ENCODE results near the gene SLC35C1. TPM values are rescaled to one million over a fixed set of nuclear protein-coding genes. Genes with fewer than 3 reads are reported as not detected.

Gene SLC35C1
- total RNA-seq, 4 donors from 2014 or later, result 23.6 to 68.6 (median 28.2) TPM

DNA sequence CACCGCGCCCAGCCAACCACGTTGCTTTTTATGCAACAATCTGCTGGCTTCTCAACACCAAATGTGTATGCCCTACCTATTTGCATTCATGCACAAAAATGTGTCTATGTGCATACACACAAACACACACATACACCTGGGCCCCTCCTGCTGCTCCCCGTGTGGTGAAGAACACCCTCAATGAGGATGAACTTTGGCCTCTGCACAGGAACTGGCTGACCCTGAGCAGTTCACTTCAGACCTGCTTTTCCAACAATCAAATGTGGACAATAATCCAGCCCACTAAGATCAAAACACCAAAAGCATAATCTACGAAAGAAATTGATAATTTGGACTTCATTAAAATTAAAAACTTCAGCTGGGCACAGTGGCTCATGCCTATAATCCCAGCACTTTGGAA is 25.3 kb upstream of the SLC35C1 start:
- no peak overlapping the region for H3K27ac ChIP-seq
- H3K27me3 ChIP-seq, result peaks cover 0 to 8% (median 0%) of the 10 kb centered on the region in 4 donors
- no peaks in the 10 kb centered on the region for H3K9me3 ChIP-seq
- no peak for TF ChIP-seq CTCF (IDR thresholded peaks at IDR 0.05)
- TF ChIP-seq POLR2A (IDR thresholded peaks at IDR 0.05), result no peak
- no peak for DNase-seq
- no peaks in the 10 kb centered on the region for H3K4me1 ChIP-seq
- H3K4me3 ChIP-seq, result no peak overlapping the region
- WGBS, 2 donors, result 61 to 87% methylated on average over 4 to 5 of the region's 5 CpGs
- intact Hi-C loops (cut with DNase I), result loop anchor here (10.0 kb wide), 2 partner anchors 405 to 435 kb away; no protein-coding TSS in a partner anchor
- H3K36me3 ChIP-seq, result no peaks in the 10 kb centered on the region

GRCh38 chr11:45786272-45786671 is 18.7 kb upstream of the SLC35C1 start:
- H3K9me3 ChIP-seq, result peaks cover 0 to 11% (median 7%) of the 10 kb centered on the region in 3 donors
- no peak overlapping the region for H3K27ac ChIP-seq
- no peak for TF ChIP-seq POLR2A (IDR thresholded peaks at IDR 0.05)
- TF ChIP-seq CTCF (IDR thresholded peaks at IDR 0.05), result no peak

DNA sequence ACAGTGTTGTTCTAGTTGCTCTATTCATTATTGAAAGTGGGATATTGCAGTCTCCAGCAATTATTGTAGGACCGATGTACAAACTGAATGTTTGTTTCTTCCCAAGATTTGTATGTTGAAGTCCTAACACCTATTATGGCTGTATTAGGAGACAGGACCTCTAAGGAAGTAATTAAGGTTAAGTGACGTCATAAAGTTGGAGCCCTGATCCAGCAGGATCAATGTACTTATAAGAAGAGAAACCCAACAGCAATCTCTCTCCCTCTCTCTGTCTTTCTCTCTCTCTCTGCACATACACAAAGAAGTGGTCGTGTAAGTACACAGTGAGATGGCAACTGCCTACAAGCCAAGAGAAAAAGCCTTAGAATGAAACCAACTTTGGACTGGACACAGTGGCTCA is 16.1 kb upstream of the SLC35C1 start:
- H3K36me3 ChIP-seq, result no peaks in the 10 kb centered on the region
- peaks cover 0 to 11% (median 7%) of the 10 kb centered on the region in 3 donors for H3K9me3 ChIP-seq
- no peak overlapping the region for H3K27ac ChIP-seq
- no peak for DNase-seq
- peaks cover 0 to 41% (median 0%) of the 10 kb centered on the region in 4 donors for H3K27me3 ChIP-seq
- no peaks in the 10 kb centered on the region for H3K4me1 ChIP-seq
- TF ChIP-seq POLR2A (IDR thresholded peaks at IDR 0.05) (no peak), CTCF (IDR thresholded peaks at IDR 0.05) (no peak)
- WGBS, 2 donors, result 84 to 87% methylated on average over 3 of the region's 3 CpGs
- H3K4me3 ChIP-seq, result no peak overlapping the region
- intact Hi-C loops (cut with DNase I), result no loop called here

More at GRCh38 chr11:45786272-45786671, 18.7 kb upstream of the SLC35C1 start:
- Histone ChIP-seq H3K27me3 (peaks cover 0 to 36% (median 0%) of the 10 kb centered on the region in 4 donors), H3K36me3 (no peaks in the 10 kb centered on the region), H3K4me3 (no peak overlapping the region), H3K4me1 (no peaks in the 10 kb centered on the region)
- no peak for DNase-seq
- 71 to 73% methylated on average over 2 of the region's 2 CpGs for WGBS, 2 donors
- intact Hi-C loops (cut with DNase I), result no loop called here

- H3K4me3 ChIP-seq, result no peak overlapping the region
- no peak for TF ChIP-seq POLR2A (IDR thresholded peaks at IDR 0.05)
- no peak for TF ChIP-seq CTCF (IDR thresholded peaks at IDR 0.05)
- intact Hi-C loops (cut with DNase I), result no loop called here
- peaks cover 0 to 41% (median 0%) of the 10 kb centered on the region in 4 donors for H3K27me3 ChIP-seq
- no peak for DNase-seq
- H3K4me1 ChIP-seq, result no peaks in the 10 kb centered on the region
- H3K36me3 ChIP-seq, result no peaks in the 10 kb centered on the region
- peaks cover 0 to 10% (median under 1%) of the 10 kb centered on the region in 3 donors for H3K9me3 ChIP-seq
- WGBS, 2 donors, result 90 to 92% methylated on average over 1 of the region's 1 CpG
- H3K27ac ChIP-seq, result no peak overlapping the region
Observed at GRCh38 chr11:45791524-45791923, 13.4 kb upstream of the SLC35C1 start.

- 26 to 29% methylated on average over 2 to 3 of the region's 3 CpGs for WGBS, 2 donors
- intact Hi-C loops (cut with DNase I), result no loop called here
- no peaks in the 10 kb centered on the region for H3K36me3 ChIP-seq
- H3K27ac ChIP-seq, result no peak overlapping the region
- H3K27me3 ChIP-seq, result peaks cover 0 to 24% (median 0%) of the 10 kb centered on the region in 4 donors
- no peak overlapping the region for H3K4me3 ChIP-seq
- no peak for DNase-seq
- TF ChIP-seq POLR2A (IDR thresholded peaks at IDR 0.05) (no peak), CTCF (IDR thresholded peaks at IDR 0.05) (no peak)
- no peaks in the 10 kb centered on the region for H3K9me3 ChIP-seq
- H3K4me1 ChIP-seq, result peaks cover 0 to 5% (median 0%) of the 10 kb centered on the region in 3 donors
Observed at GRCh38 chr11:45794169-45794568, 10.8 kb upstream of the SLC35C1 start.
